Measurements from ENCODE around the gene KIF2C. TPM values are rescaled to one million over a fixed set of nuclear protein-coding genes. Genes with fewer than 3 reads are reported as not detected.

Gene KIF2C
- total RNA-seq, 1 donor from 2014 or later: 3.5 TPM

GRCh38 chr1:44775078-44775929 lies 35.7 kb downstream of the KIF2C start, which contains the start of gene RPS8:
Gene RPS8, plus strand, starts transcription at chr1:44775540. Its CDS starts 57 bp downstream, at chr1:44775597.
- DNase-seq (ENCODE audit: low spot score): peak; percentile 95

DNA sequence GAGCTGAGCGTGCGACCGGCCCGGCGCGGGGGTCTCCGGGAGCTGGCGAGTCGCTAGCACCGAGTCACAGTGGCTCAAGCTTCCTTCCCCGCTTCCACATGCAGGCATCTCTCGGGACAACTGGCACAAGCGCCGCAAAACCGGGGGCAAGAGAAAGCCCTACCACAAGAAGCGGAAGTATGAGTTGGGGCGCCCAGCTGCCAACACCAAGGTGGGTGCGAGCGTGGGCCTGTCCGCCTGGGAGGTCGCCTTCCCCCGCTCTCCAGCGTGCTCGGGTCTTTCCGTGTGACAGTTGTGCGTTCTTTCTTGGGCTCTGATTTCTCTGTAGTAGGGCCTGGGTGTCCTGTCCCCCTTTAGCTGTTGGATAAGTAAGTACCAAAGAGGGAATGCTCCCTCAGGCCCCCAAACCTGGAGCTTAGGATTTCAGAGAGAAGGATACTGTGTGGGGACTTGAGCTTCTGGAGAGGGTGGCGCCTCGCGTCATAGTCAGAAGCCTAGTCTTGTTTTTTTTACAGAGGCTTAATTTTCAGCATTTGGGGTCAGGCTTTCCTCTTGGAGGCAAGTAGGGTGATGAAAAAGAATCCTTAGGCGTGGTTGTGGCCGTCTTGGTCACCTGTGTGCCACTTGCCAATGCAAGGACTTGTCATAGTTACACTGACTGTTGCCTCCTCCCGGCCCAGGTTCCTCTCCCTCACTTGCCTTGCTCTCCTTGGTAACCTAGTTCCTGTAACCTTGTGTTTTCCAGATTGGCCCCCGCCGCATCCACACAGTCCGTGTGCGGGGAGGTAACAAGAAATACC lies 36.5 kb downstream of the KIF2C start:
- peak; percentile 64 for DNase-seq (ENCODE audit: low spot score)

GRCh38 chr1:44776730-44777068 lies 37.1 kb downstream of the KIF2C start:
- DNase-seq (ENCODE audit: low spot score): no peak

GRCh38 chr1:44777547-44777946 lies 37.9 kb downstream of the KIF2C start:
- DNase-seq (ENCODE audit: low spot score): no peak

DNA sequence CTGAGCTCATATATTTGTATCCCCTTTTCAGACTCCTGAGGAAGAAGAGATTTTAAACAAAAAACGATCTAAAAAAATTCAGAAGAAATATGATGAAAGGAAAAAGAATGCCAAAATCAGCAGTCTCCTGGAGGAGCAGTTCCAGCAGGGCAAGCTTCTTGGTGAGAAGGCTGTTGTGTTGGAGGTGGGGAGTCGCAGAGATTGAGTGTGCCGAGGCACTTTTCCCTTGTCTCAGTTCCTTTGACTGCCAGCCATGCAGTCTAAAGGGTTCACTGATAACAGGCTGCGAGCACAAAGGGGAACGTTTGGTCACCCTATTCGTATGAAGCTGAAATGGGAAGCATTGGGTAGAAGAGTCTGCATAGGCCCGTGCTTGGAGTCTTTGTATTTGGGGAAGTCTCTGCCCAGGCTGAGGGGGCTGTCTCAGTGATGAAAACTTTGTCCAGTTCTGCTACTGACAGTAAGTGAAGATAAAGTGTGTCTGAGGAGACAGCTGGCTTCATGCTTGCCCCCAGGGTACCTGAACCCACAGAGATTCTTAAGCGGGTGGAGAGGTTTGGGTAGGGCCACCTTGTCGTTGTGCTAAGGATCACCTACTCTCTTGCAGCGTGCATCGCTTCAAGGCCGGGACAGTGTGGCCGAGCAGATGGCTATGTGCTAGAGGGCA lies 38.5 kb downstream of the KIF2C start:
- no peak for DNase-seq (ENCODE audit: low spot score)

- no peak for DNase-seq (ENCODE audit: low spot score)
These were observed 39.3 kb downstream of the KIF2C start for GRCh38 chr1:44778705-44779576.

DNA sequence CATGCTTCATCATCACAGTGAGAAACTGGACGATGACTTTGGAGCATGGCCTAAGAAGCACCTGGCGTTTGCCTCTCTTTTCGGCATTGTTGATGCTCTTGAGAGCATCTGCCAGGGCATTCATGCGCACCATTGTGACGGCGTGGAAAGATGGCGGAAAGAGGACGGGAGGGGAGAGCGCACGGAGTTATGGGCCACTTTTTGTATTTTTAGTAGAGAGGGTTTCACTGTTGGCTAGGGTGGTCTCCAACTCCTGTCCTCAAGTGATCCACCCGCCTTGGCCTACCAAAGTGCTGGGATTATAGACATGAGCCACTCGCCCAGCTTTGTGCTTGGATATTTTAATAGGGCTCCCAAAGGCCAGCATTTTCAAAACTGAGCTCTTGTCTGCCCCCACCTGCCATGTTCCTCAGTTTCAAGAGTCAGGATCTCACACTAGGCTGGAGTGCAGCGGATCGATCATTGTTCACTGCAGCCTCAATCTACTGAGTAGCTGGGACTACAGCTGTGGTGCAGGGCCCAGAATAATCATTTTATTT lies 41.0 kb downstream of the KIF2C start:
- no peak for DNase-seq (ENCODE audit: low spot score)

- no peak for DNase-seq (ENCODE audit: low spot score)
These were observed 44.1 kb downstream of the KIF2C start for GRCh38 chr1:44783697-44784093.

DNA sequence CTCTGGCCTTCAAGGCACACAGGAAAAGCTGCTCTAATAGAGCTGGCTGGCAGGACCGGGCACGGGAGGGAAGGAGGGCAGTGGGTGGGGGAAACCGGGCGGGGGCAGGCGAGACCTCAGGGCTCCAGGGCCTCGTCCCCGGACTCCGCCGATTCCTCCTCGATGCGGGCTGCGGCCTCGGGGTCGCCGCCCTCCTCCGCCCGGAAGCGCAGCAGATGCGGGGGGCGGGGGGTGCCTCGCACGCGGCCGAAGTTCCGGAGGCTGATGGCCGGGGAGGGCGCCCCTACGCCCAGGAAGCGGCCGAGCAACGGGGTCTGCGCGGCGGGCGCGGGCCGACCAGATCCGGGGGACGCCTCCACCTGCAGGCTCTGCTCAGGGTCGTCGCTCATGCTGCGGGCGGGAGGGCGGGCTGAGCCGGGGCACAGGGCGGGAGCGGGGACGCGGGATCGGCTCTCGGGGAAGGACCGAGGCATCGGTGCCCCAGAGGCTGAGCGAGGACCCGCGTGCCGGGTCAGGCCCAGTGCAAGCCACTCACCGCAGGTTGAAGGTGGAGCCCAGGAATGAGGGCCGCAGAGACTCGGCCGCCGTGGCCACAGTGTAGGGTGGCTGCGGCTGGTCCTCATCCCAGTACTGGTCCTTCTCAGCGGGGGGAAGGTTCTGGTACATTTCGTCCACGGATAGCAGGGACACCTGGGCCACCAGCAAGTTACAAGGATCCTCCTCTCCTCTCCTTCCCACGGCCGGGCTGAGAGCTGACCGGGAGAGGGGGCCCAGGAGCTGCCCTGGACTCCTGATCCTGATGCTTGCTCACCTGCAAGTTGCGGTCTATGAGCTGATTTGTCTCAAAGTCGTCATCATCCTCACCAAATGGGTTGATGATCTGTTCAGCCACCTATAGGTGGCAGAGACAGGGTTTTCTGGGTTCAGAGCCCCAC lies 44.7 kb downstream of the KIF2C start:
- no peak for DNase-seq (ENCODE audit: low spot score)

DNA sequence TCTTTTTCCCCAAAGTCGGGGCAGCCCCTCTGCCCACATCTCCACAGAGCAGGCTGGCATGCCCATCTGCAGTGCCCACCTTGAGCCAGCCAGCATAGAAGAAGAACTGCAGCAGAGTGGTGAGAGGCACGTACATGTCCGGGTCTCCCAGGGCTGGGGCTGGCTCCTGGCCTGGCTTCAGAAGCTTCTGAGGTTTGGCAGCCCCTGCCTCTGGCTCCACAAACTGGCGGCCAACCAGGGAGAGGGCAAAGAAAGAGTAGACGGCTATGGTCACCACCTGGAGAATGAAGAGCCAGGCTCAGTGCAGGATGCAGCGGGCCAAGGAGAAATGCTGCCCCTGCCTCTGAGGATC lies 45.4 kb downstream of the KIF2C start:
- DNase-seq (ENCODE audit: low spot score): no peak

- DNase-seq (ENCODE audit: low spot score): no peak
These were observed 46.0 kb downstream of the KIF2C start for GRCh38 chr1:44785501-44786137.

GRCh38 chr1:44786138-44786840 lies 46.7 kb downstream of the KIF2C start:
- peak; percentile 80 for DNase-seq (ENCODE audit: low spot score)

DNA sequence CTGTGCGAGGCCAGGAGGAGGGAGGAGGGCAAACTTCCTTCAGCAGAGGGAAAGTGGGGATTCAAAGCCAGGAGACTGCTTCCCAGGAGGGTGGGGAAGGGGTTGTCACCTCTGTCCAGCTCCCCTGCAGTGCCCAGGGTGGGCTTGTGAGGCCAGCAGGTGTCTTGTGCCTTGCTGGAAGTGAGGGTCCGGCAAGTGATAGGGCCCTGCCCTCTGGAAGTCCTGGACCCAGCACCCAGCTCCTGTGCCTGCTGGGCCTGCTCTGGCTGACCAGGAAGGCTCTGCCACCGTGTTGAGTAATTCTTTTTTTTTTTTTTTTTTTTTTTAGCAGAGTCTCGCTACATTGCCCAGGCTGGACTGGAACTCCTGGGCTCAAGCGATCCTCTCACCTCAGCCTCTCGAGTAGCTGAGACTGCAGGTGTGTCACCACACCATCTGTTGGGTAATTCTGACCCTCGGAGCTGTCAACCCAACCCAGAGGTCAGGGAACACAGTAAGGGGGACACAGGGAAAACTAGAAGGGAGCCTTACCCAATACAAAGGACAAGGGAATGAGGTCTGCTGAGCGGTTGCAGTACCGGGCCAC lies 47.3 kb downstream of the KIF2C start:
- no peak for DNase-seq (ENCODE audit: low spot score)

- no peak for DNase-seq (ENCODE audit: low spot score)
These were observed 47.9 kb downstream of the KIF2C start for GRCh38 chr1:44787506-44787905.

DNA sequence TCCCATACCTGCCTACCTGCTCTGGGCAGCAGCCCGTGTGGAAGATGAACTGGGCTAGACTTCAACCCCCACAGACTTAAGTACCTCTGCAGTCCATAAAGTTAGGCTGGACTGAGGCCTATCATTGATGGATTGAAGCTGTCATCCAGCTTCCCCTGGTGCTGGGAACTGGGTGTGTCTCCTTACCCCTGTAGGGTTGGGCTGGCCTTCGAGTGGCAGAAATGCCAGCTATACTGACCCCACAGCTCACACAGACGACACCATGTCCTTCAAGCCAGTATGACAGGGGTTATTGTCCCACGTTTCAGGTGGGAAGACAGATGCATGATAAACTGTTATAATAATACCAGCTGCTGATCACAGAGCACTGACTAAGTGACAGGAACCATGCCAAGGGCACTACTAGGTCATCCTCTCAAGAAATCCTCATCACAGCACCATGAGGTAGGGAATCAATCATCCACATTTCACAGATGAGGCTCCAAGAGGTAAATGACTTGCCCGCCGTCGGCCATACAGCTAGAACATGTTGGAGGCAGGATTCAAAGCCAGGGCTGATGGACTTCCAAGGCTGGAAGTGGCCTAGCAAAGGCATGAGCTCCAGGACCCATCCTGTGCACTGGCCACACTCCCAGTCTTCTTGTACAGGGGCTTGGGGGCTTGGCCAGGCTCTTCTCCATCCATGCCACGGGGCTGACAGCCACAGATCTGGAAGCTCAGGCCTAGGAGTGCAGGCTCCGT lies 48.7 kb downstream of the KIF2C start, which contains the start of gene BEST4:
Gene BEST4 (minus strand): TSS at position 51 of the 741 bp plus-strand sequence. CDS start 465 bp downstream, outside the sequence.
- DNase-seq (ENCODE audit: low spot score): no peak

- DNase-seq (ENCODE audit: low spot score): no peak
These were observed 51.5 kb downstream of the KIF2C start for GRCh38 chr1:44790968-44791801.
